Epithelial cell of prostate (primary cell): ENCODE measurements around the gene SEC23IP.
"Not testable (repeated sequence)": the region's sequence is repeated elsewhere in the genome, so short reads cannot be mapped to it uniquely, and the experiment has no call there.

Experiments
- DNase-seq: peaks from one replicate; pipeline ENCODE4 v3.0.0-alpha.2; 2011; ENCODE audit warnings: low read depth, low spot score
- H3K27ac ChIP-seq: fragments of 450-650 bp; 2 replicates; pipeline ENCODE4 v1.5.1; 2017; ENCODE audit warnings: mild to moderate bottlenecking

Gene SEC23IP

GRCh38 chr10:119892188-119893065, at the start of gene SEC23IP:
TSS of gene SEC23IP (plus strand) at chr10:119892730. CDS start at chr10:119892783, 53 bp downstream.
- peak within 1 kb of the TSS; percentile 56 for H3K27ac ChIP-seq
- peak; percentile 67 for DNase-seq

- DNase-seq: no peak
- H3K27ac ChIP-seq: no peak overlapping the region
Observed at GRCh38 chr10:119845656-119846055, 46.9 kb upstream of the SEC23IP start.

GRCh38 chr10:119849031-119849789, 43.3 kb upstream of the SEC23IP start:
- no peak overlapping the region for H3K27ac ChIP-seq
- DNase-seq: no peak

- DNase-seq: no peak
- H3K27ac ChIP-seq: no peak overlapping the region
Observed at GRCh38 chr10:119849944-119850343, 42.6 kb upstream of the SEC23IP start.

GRCh38 chr10:119852277-119852676, 40.3 kb upstream of the SEC23IP start:
- DNase-seq: no peak
- no peak overlapping the region for H3K27ac ChIP-seq

- DNase-seq: no peak
- no peak overlapping the region for H3K27ac ChIP-seq
Observed at GRCh38 chr10:119852822-119853221, 39.7 kb upstream of the SEC23IP start.

GRCh38 chr10:119853574-119853973, 39.0 kb upstream of the SEC23IP start:
- H3K27ac ChIP-seq: no peak overlapping the region
- DNase-seq: no peak

- no peak overlapping the region for H3K27ac ChIP-seq
- DNase-seq: no peak
Observed at GRCh38 chr10:119858063-119858462, 34.5 kb upstream of the SEC23IP start.

GRCh38 chr10:119859420-119860258, 32.9 kb upstream of the SEC23IP start:
- H3K27ac ChIP-seq: peak overlapping the region; percentile 26
- no peak for DNase-seq

- no peak for DNase-seq
- no peak overlapping the region for H3K27ac ChIP-seq
Observed at GRCh38 chr10:119860866-119861607, 31.5 kb upstream of the SEC23IP start.

GRCh38 chr10:119862524-119862923, 30.0 kb upstream of the SEC23IP start:
- no peak for DNase-seq
- no peak overlapping the region for H3K27ac ChIP-seq

- no peak for DNase-seq
- H3K27ac ChIP-seq: no peak overlapping the region
Observed at GRCh38 chr10:119863951-119864565, 28.5 kb upstream of the SEC23IP start.

- no peak overlapping the region for H3K27ac ChIP-seq
- no peak for DNase-seq
Observed at GRCh38 chr10:119865699-119866240, 26.8 kb upstream of the SEC23IP start.

- DNase-seq: no peak
- no peak overlapping the region for H3K27ac ChIP-seq
Observed at GRCh38 chr10:119867317-119867716, 25.2 kb upstream of the SEC23IP start.

GRCh38 chr10:119869398-119869797, 23.1 kb upstream of the SEC23IP start:
- not testable (repeated sequence) for DNase-seq, H3K27ac ChIP-seq

- H3K27ac ChIP-seq: peak overlapping the region; percentile 69
- no peak for DNase-seq
Observed at GRCh38 chr10:119871881-119872609, 20.5 kb upstream of the SEC23IP start.

- DNase-seq: no peak
- H3K27ac ChIP-seq: peak within 1 kb of the TSS; percentile 69
Observed at GRCh38 chr10:119872610-119872859, 20.0 kb upstream of the SEC23IP start, which contains the start of gene MCMBP. TSS of gene MCMBP (minus strand) at chr10:119872843. CDS start at chr10:119872584, 259 bp downstream.

- H3K27ac ChIP-seq: peak overlapping the region; percentile 69
- DNase-seq: peak; percentile 34
Observed at GRCh38 chr10:119872860-119873681, 19.5 kb upstream of the SEC23IP start.
